GM10248 (cell line): ENCODE results near the gene ZCCHC14.
"Not testable (repeated sequence)": the region's sequence is repeated elsewhere in the genome, so short reads cannot be mapped to it uniquely, and the experiment has no call there.

ENCODE experiments used
- CTCF ChIA-PET: fragments of 300-600 bp; sonication (Branson Sonifier 250); formaldehyde crosslinking; extraction: SDS; loops from one replicate; lab custom pipeline; 2021; ENCODE audit warnings: antibody characterized with exemption; lab: Yijun Ruan, JAX
- POLR2A ChIA-PET: fragments of 350-650 bp; sonication (Branson Sonifier 250); formaldehyde crosslinking; extraction: SDS; loops from one replicate; lab custom pipeline; 2020; ENCODE audit warnings: antibody characterized with exemption; lab: Yijun Ruan, JAX
- DNase-seq: peaks from one replicate; pipeline ENCODE4 v3.0.0; 2012; ENCODE audit errors: extremely low spot score
- CTCF ChIP-seq: IDR thresholded peaks from 2 replicates; pipeline ENCODE4 v1.5.1; 2012; ENCODE audit warnings: mild to moderate bottlenecking, low read depth; ENCODE audit errors: extremely low read depth, missing control alignments, control extremely low read depth

ZCCHC14 gene

GRCh38 chr16:87525352-87525751 is 32.5 kb upstream of the ZCCHC14 start:
- TF ChIP-seq CTCF: no peak
- ChIA-PET CTCF (no interaction called here), POLR2A (no interaction called here)
- no peak for DNase-seq

GRCh38 chr16:87524407-87524806 is 31.6 kb upstream of the ZCCHC14 start:
- ChIA-PET POLR2A (no interaction called here), CTCF (no interaction called here)
- no peak for DNase-seq

GRCh38 chr16:87523605-87524004 is 30.8 kb upstream of the ZCCHC14 start:
- POLR2A ChIA-PET, DNase-seq, CTCF ChIA-PET: not testable (repeated sequence)

More at GRCh38 chr16:87524407-87524806, 31.6 kb upstream of the ZCCHC14 start:
- no peak for TF ChIP-seq CTCF

- CTCF ChIA-PET, POLR2A ChIA-PET, DNase-seq: not testable (repeated sequence)
Observed at GRCh38 chr16:87521764-87522163, 28.9 kb upstream of the ZCCHC14 start.

- POLR2A ChIA-PET, DNase-seq, CTCF ChIA-PET: not testable (repeated sequence)
Observed at GRCh38 chr16:87519170-87519569, 26.3 kb upstream of the ZCCHC14 start.

- DNase-seq, POLR2A ChIA-PET, CTCF ChIA-PET: not testable (repeated sequence)
Observed at GRCh38 chr16:87518430-87519051, 25.7 kb upstream of the ZCCHC14 start.

- CTCF ChIA-PET, DNase-seq, POLR2A ChIA-PET: not testable (repeated sequence)
Observed at GRCh38 chr16:87517610-87518429, 25.0 kb upstream of the ZCCHC14 start.

- ChIA-PET CTCF (no interaction called here), POLR2A (no interaction called here)
- DNase-seq: no peak
- no peak for TF ChIP-seq CTCF
Observed at GRCh38 chr16:87516361-87516760, 23.5 kb upstream of the ZCCHC14 start.

GRCh38 chr16:87515475-87516330 is 22.9 kb upstream of the ZCCHC14 start:
- ChIA-PET CTCF (no interaction called here), POLR2A (no interaction called here)
- no peak for TF ChIP-seq CTCF
- no peak for DNase-seq

GRCh38 chr16:87509778-87510177 is 17.0 kb upstream of the ZCCHC14 start:
- DNase-seq, POLR2A ChIA-PET, CTCF ChIA-PET: not testable (repeated sequence)
